Measurements from ENCODE around the gene GCHFR. TPM values are rescaled to one million over a fixed set of nuclear protein-coding genes. Genes with fewer than 3 reads are reported as not detected.

GCHFR gene
- total RNA-seq, 1 experiment from 2014 or later: 1.5 TPM

- H3K9ac ChIP-seq (ENCODE audit: low read length): no peak overlapping the region
- H3K4me2 ChIP-seq (ENCODE audit: low read length): no peak overlapping the region
- RAD21 ChIA-PET (ENCODE audit: low non-redundant PET in 1 of 2, low total read pairs in 2 of 2, uncharacterized antibody in 2 of 2, unreplicated experiment in 2 of 2): interaction anchor here in 1 of 2 experiments (1.3 kb wide), 1 partner anchor 29 kb away, joined by 3 read pairs; no protein-coding TSS in a partner anchor
- no peaks in the 10 kb centered on the region for H3K79me2 ChIP-seq (ENCODE audit: insufficient read depth, low read length)
- H4K20me1 ChIP-seq (ENCODE audit: insufficient read depth): no peaks in the 10 kb centered on the region
- no peak overlapping the region; the same call in 1 of the 2 replicates for H3K27ac ChIP-seq (ENCODE audit: low read depth, low read length)
- TF ChIP-seq CBX3 (IDR thresholded peaks at IDR 0.05; ENCODE audit: low read depth) (no peak), SP1 (IDR thresholded peaks at IDR 0.05; ENCODE audit: low read depth) (no peak), EZH2phosphoT487 (IDR thresholded peaks at IDR 0.05; ENCODE audit: borderline replicate concordance) (no peak), SRF (IDR thresholded peaks at IDR 0.05; ENCODE audit: low read depth) (no peak), ELF1 (IDR thresholded peaks at IDR 0.05; ENCODE audit: borderline replicate concordance, low read depth) (no peak), ZNF274 (IDR thresholded peaks at IDR 0.05; ENCODE audit: low read depth, low read length) (no peak), SIN3A (IDR thresholded peaks at IDR 0.05; ENCODE audit: low read depth) (no peak), ZBTB33 (IDR thresholded peaks at IDR 0.05; ENCODE audit: extremely low read depth, insufficient replicate concordance, low read length) (no peak)
- TF ChIP-seq, protein P1, sequence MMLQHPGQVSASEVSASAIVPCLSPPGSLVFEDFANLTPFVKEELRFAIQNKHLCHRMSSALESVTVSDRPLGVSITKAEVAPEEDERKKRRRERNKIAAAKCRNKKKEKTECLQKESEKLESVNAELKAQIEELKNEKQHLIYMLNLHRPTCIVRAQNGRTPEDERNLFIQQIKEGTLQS (IDR thresholded peaks at IDR 0.05): no peak
- H3K9me3 ChIP-seq (ENCODE audit: control insufficient read depth in 1 of 2, insufficient read depth in 1 of 2, low read depth in 1 of 2, low read length in 2 of 2): no peaks in the 10 kb centered on the region
- H3K4me3 ChIP-seq (replicated peaks in 1 of 2; ENCODE audit: low read depth in 1 of 2, low read length in 2 of 2): no peak overlapping the region
- no peaks in the 10 kb centered on the region for H3K9me2 ChIP-seq (ENCODE audit: insufficient read depth)
- peaks cover 6 to 12% of the 10 kb centered on the region in 2 experiments for H3K4me1 ChIP-seq (ENCODE audit: control insufficient read depth in 1 of 2, insufficient read depth in 2 of 2, low read length in 2 of 2)
- POLR2A ChIA-PET: interaction anchor here (2.1 kb wide), 1 partner anchor 12 kb away, joined by 5 read pairs; no protein-coding TSS in a partner anchor
- intact Hi-C loops (cut with micrococcal nuclease): no loop called here
- H3K36me3 ChIP-seq (ENCODE audit: control insufficient read depth in 1 of 2, insufficient read depth in 2 of 2, low read length in 2 of 2): peaks cover 10 to 22% of the 10 kb centered on the region in 2 experiments; a peak in 3 of 4 replicates
- H3K27me3 ChIP-seq (ENCODE audit: insufficient read depth, low read length): no peaks in the 10 kb centered on the region
- CTCF ChIA-PET: interaction anchor here (1.0 to 1.1 kb wide), 2 partner anchors 116 to 155 kb away, joined by 3 to 5 read pairs; no protein-coding TSS in a partner anchor
- ATAC-seq (no peak), DNase-seq (ENCODE audit: low read depth, low spot score) (no peak)
- no TSS peak for BruUV-seq (replicated peaks)
- H2AFZ ChIP-seq (ENCODE audit: low read depth, low read length, poor library complexity, severe bottlenecking): no peak overlapping the region
Observed at GRCh38 chr15:40775740-40776536, 12.1 kb downstream of the GCHFR start.

Measured in HCT116 (cell line).